BLaER1 (cell line): ENCODE results near the gene AGPAT3.
"Not testable (repeated sequence)": the region's sequence is repeated elsewhere in the genome, so short reads cannot be mapped to it uniquely, and the experiment has no call there.

Experiments
- H3K27ac ChIP-seq: shearing (Covaris generic); formaldehyde crosslinking; 2 replicates; pipeline ENCODE4 v1.8.1; 2022
- H3K27me3 ChIP-seq: shearing (Covaris generic); formaldehyde crosslinking; 2 replicates; pipeline ENCODE4 v1.8.1; 2022
- H3K36me3 ChIP-seq: shearing (Covaris generic); formaldehyde crosslinking; 2 replicates; pipeline ENCODE4 v1.8.1; 2022
- H3K4me1 ChIP-seq: shearing (Covaris generic); formaldehyde crosslinking; 2 replicates; pipeline ENCODE4 v1.8.1; 2022
- H3K4me2 ChIP-seq: shearing (Covaris generic); formaldehyde crosslinking; 2 replicates; pipeline ENCODE4 v1.8.1; 2022
- H3K4me3 ChIP-seq: shearing (Covaris generic); formaldehyde crosslinking; 2 replicates; pipeline ENCODE4 v1.8.1; 2022
- H3K9ac ChIP-seq: shearing (Covaris generic); formaldehyde crosslinking; 2 replicates; pipeline ENCODE4 v1.8.1; 2022
- H3K9me3 ChIP-seq: shearing (Covaris generic); formaldehyde crosslinking; 2 replicates; pipeline ENCODE4 v1.8.1; 2022
- H4K20me1 ChIP-seq: shearing (Covaris generic); formaldehyde crosslinking; 2 replicates; pipeline ENCODE4 v1.8.1; 2022
- Cebpa-rat ChIP-seq: shearing (Covaris generic); IDR thresholded peaks from 2 replicates; pipeline ENCODE4 v1.8.1; 2022

The AGPAT3 gene

GRCh38 chr21:43864962-43865539 is at the start of gene AGPAT3:
AGPAT3 (plus strand) TSS chr21:43865223; CDS start chr21:43959682, 94,459 bp downstream.
- Histone ChIP-seq H3K9ac (peak within 1 kb of the TSS; percentile 85), H3K36me3 (no peaks in the 10 kb centered on the region), H3K27ac (peak within 1 kb of the TSS; percentile 89), H3K27me3 (peaks cover 69% of the 10 kb centered on the region), H3K4me3 (peak within 1 kb of the TSS; percentile 84), H3K4me2 (peak within 1 kb of the TSS; percentile 95), H3K9me3 (no peaks in the 10 kb centered on the region), H3K4me1 (peaks cover 26% of the 10 kb centered on the region), H4K20me1 (peaks cover 37% of the 10 kb centered on the region)
- TF ChIP-seq Cebpa-rat = no peak

GRCh38 chr21:43815991-43816390 is 49.0 kb upstream of the AGPAT3 start:
- TF ChIP-seq Cebpa-rat = no peak
- Histone ChIP-seq H3K9me3 (peaks cover 16% of the 10 kb centered on the region), H3K9ac (no peak overlapping the region), H3K4me1 (peaks cover 52% of the 10 kb centered on the region), H3K4me3 (no peak overlapping the region), H3K4me2 (no peak overlapping the region), H3K27me3 (no peaks in the 10 kb centered on the region), H3K36me3 (peaks cover 8% of the 10 kb centered on the region; the same call in 1 of the 2 replicates), H4K20me1 (peaks cover 10% of the 10 kb centered on the region; the same call in 1 of the 2 replicates), H3K27ac (no peak overlapping the region)

DNA sequence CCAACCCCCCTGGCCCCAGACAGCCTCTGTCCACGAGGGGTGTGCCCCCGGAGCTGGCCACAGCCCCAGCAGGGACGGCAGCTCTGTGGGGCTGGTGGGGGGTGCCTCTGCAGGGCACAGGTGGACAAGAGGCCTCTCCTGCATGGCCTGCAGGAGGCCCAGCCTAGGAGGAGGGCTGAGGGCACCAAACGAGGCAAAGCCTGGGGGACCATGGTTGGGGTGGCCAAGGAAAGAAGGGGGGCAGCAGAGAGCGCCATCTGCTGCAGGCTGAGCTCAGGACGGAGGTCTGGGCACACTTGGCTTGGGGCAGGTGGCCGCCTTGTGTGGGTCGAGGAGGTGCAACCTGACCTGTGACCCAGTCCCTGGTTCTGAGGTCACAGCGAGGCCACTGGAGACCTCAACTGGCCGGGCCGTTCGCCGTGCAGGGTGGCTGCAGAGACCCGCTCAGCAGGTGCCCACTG is 48.4 kb upstream of the AGPAT3 start:
- peaks cover 8% of the 10 kb centered on the region; the same call in 1 of the 2 replicates for H3K36me3 ChIP-seq
- H3K4me1 ChIP-seq = peaks cover 45% of the 10 kb centered on the region
- peaks cover 16% of the 10 kb centered on the region for H3K9me3 ChIP-seq
- no peak for TF ChIP-seq Cebpa-rat
- no peak overlapping the region for H3K27ac ChIP-seq
- peaks cover 4% of the 10 kb centered on the region; the same call in 1 of the 2 replicates for H4K20me1 ChIP-seq
- H3K9ac ChIP-seq = no peak overlapping the region
- H3K4me3 ChIP-seq = no peak overlapping the region
- H3K27me3 ChIP-seq = no peaks in the 10 kb centered on the region
- H3K4me2 ChIP-seq = peak overlapping the region; percentile 66

- Histone ChIP-seq H3K9ac (peak overlapping the region; percentile 38; the same call in 1 of the 2 replicates), H3K4me1 (peaks cover 37% of the 10 kb centered on the region), H3K4me3 (no peak overlapping the region), H3K27me3 (no peaks in the 10 kb centered on the region), H3K4me2 (peak overlapping the region; percentile 66), H3K36me3 (peaks cover 8% of the 10 kb centered on the region; the same call in 1 of the 2 replicates), H3K27ac (no peak overlapping the region), H4K20me1 (no peaks in the 10 kb centered on the region; the same call in 1 of the 2 replicates), H3K9me3 (peaks cover 22% of the 10 kb centered on the region)
- no peak for TF ChIP-seq Cebpa-rat
Observed at GRCh38 chr21:43817157-43818086, 47.6 kb upstream of the AGPAT3 start.

DNA sequence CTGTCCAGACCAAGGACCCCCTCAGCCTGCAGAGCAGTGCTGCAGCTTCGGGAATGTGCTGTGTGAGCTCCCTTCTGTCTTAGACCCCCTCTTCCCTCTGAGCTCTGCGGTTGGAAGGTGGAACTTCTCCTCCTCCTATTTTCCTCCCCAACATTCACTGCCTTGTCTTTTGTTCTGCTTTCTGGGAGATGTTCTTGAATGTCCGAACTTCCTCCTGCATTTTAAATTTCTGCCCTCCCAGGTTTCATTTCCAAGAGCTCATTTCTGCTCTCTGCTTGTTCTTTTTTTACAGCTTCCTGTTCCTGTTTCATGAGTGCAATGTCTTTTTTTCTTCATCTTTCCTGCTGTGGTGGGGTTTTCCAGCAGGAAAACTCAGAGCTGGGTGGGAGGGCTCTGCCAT is 46.3 kb upstream of the AGPAT3 start:
- H3K4me2 ChIP-seq = no peak overlapping the region; the same call in 1 of the 2 replicates
- no peak for TF ChIP-seq Cebpa-rat
- H3K27ac ChIP-seq = no peak overlapping the region
- H3K27me3 ChIP-seq = no peaks in the 10 kb centered on the region
- H3K36me3 ChIP-seq = peaks cover 8% of the 10 kb centered on the region; the same call in 1 of the 2 replicates
- H4K20me1 ChIP-seq = no peaks in the 10 kb centered on the region; the same call in 1 of the 2 replicates
- H3K4me1 ChIP-seq = peaks cover 26% of the 10 kb centered on the region
- peaks cover 22% of the 10 kb centered on the region for H3K9me3 ChIP-seq
- H3K9ac ChIP-seq = no peak overlapping the region
- H3K4me3 ChIP-seq = no peak overlapping the region

- Histone ChIP-seq H3K4me1 (peaks cover 36% of the 10 kb centered on the region), H4K20me1 (no peaks in the 10 kb centered on the region; the same call in 1 of the 2 replicates), H3K9ac (no peak overlapping the region), H3K4me2 (no peak overlapping the region), H3K4me3 (no peak overlapping the region), H3K27me3 (no peaks in the 10 kb centered on the region), H3K27ac (no peak overlapping the region), H3K36me3 (peaks cover 8% of the 10 kb centered on the region; the same call in 1 of the 2 replicates), H3K9me3 (peaks cover 22% of the 10 kb centered on the region)
- TF ChIP-seq Cebpa-rat = no peak
Observed at GRCh38 chr21:43819511-43820405, 45.3 kb upstream of the AGPAT3 start.

GRCh38 chr21:43820466-43820865 is 44.6 kb upstream of the AGPAT3 start:
- Histone ChIP-seq H3K4me2 (no peak overlapping the region), H4K20me1 (no peaks in the 10 kb centered on the region; the same call in 1 of the 2 replicates), H3K36me3 (peaks cover 8% of the 10 kb centered on the region; the same call in 1 of the 2 replicates), H3K27ac (no peak overlapping the region), H3K4me3 (no peak overlapping the region), H3K27me3 (no peaks in the 10 kb centered on the region), H3K4me1 (peaks cover 38% of the 10 kb centered on the region), H3K9me3 (peaks cover 22% of the 10 kb centered on the region), H3K9ac (no peak overlapping the region)
- TF ChIP-seq Cebpa-rat = no peak

DNA sequence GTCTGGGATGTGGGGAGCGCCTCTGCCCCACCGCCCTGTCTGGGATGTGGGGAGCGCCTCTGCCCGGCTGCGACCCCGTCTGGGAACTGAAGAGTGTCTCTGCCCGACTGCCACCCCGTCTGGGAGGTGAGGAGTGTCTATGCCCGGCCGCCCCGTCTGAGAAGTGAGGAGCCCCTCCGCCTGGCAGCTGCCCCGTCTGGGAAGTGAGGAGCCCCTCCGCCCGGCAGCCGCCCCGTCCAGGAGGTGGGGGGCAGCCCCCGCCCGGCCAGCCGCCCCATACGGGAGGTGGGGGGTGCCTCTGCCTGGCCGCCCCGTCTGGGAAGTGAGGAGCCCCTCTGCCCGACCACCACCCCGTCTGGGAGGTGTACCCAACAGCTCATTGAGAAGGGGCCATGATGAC is 42.9 kb upstream of the AGPAT3 start:
- H3K4me1 ChIP-seq = peaks cover 36% of the 10 kb centered on the region

GRCh38 chr21:43822741-43823140 is 42.3 kb upstream of the AGPAT3 start:
- H3K9me3 ChIP-seq = peaks cover 22% of the 10 kb centered on the region
- not testable (repeated sequence) for H3K27ac ChIP-seq, H3K4me3 ChIP-seq, H3K4me2 ChIP-seq, H3K27me3 ChIP-seq, H4K20me1 ChIP-seq, H3K9ac ChIP-seq, H3K36me3 ChIP-seq
- peaks cover 30% of the 10 kb centered on the region for H3K4me1 ChIP-seq

More for the DNA sequence above, 42.9 kb upstream of the AGPAT3 start:
- H3K36me3 ChIP-seq, H3K27ac ChIP-seq, H3K4me2 ChIP-seq, H3K9ac ChIP-seq, H3K27me3 ChIP-seq, H3K4me3 ChIP-seq, H4K20me1 ChIP-seq: not testable (repeated sequence)
- peaks cover 22% of the 10 kb centered on the region for H3K9me3 ChIP-seq
